ENCODE results near the gene PTPN11. TPM values are rescaled to one million over a fixed set of nuclear protein-coding genes. Genes with fewer than 3 reads are reported as not detected.

The PTPN11 gene
- total and polyA plus RNA-seq, 2 experiments from 2014 or later = 87.0 to 94.7 TPM

GRCh38 chr12:112539221-112539620, 120.5 kb downstream of the PTPN11 start:
- Mint-ChIP-seq H3K4me1 (peaks cover 14% of the 10 kb centered on the region), H3K27ac (no peak overlapping the region), H3K36me3 (ENCODE audit: low read depth) (no peaks in the 10 kb centered on the region), H3K27me3 (ENCODE audit: insufficient read depth, low read depth, poor library complexity) (peaks cover 12% of the 10 kb centered on the region), H3K4me3 (no peak overlapping the region), H3K9me3 (no peaks in the 10 kb centered on the region)
- Histone ChIP-seq H4K20me1 (replicated peaks; ENCODE audit: insufficient read depth) (no peaks in the 10 kb centered on the region), H3K4me1 (ENCODE audit: insufficient read depth) (peaks cover 7% of the 10 kb centered on the region; the same call in 1 of the 2 replicates), H3F3A (replicated peaks; ENCODE audit: low read depth) (no peaks in the 10 kb centered on the region), H3K9me2 (ENCODE audit: insufficient read depth) (0 out of 2 replicates have a peak, but pooled peaks cover 6% of the 10 kb centered on the region), H3K36me3 (ENCODE audit: insufficient read depth) (no peaks in the 10 kb centered on the region), H3K4me2 (no peak overlapping the region), H3K27ac (ENCODE audit: low read depth) (no peak overlapping the region), H3K79me2 (replicated peaks; ENCODE audit: insufficient read depth) (no peaks in the 10 kb centered on the region), H2AFZ (no peak overlapping the region), H3K4me3 (no peak overlapping the region), H3K27me3 (ENCODE audit: insufficient read depth) (no peaks in the 10 kb centered on the region)
- DNase-seq (ENCODE audit: low spot score) (no peak), ATAC-seq (no peak)
- no peak for TF ChIP-seq EZH2phosphoT487 (IDR thresholded peaks at IDR 0.05; ENCODE audit: unreplicated experiment)
- TF ChIP-seq CREB1 (CRISPR knock-in tag; IDR thresholded peaks at IDR 0.05; ENCODE audit: low read depth) = no peak
- TF ChIP-seq, protein P1, sequence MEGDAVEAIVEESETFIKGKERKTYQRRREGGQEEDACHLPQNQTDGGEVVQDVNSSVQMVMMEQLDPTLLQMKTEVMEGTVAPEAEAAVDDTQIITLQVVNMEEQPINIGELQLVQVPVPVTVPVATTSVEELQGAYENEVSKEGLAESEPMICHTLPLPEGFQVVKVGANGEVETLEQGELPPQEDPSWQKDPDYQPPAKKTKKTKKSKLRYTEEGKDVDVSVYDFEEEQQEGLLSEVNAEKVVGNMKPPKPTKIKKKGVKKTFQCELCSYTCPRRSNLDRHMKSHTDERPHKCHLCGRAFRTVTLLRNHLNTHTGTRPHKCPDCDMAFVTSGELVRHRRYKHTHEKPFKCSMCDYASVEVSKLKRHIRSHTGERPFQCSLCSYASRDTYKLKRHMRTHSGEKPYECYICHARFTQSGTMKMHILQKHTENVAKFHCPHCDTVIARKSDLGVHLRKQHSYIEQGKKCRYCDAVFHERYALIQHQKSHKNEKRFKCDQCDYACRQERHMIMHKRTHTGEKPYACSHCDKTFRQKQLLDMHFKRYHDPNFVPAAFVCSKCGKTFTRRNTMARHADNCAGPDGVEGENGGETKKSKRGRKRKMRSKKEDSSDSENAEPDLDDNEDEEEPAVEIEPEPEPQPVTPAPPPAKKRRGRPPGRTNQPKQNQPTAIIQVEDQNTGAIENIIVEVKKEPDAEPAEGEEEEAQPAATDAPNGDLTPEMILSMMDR (conservative IDR thresholded peaks at IDR 0.05; ENCODE audit: low read depth in 2 of 2) = peak in 1 of 2 experiments; percentile 26; a peak in 2 of 4 replicates

DNA sequence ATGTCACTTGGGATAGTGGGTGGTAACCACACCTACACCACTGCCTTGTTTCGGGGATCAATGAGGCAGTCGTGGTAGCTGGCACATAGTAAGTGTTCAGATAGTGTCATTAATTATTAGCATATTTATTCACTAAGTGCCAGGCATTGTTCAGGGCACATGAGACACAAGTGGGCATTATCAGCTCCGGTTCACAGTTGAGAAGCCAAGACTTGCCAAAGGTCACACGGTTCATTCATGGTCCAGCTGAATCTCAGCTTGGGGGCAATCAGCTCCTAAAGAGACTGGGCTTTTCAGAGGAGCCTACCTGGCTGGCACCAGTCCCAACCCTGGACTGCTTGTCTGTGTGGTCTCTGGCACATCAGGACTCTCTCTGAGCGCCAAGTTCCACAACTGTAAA, 121.3 kb downstream of the PTPN11 start:
- no peak overlapping the region for H3K4me3 Mint-ChIP-seq
- H3K79me2 ChIP-seq (replicated peaks; ENCODE audit: insufficient read depth) = no peaks in the 10 kb centered on the region
- no peaks in the 10 kb centered on the region for H3F3A ChIP-seq (replicated peaks; ENCODE audit: low read depth)
- no peaks in the 10 kb centered on the region for H3K36me3 ChIP-seq (ENCODE audit: insufficient read depth)
- H3K27ac ChIP-seq (ENCODE audit: low read depth) = no peak overlapping the region
- H3K4me1 ChIP-seq (ENCODE audit: insufficient read depth) = peaks cover 7% of the 10 kb centered on the region; the same call in 1 of the 2 replicates
- H3K4me3 ChIP-seq = no peak overlapping the region
- no peaks in the 10 kb centered on the region for H3K9me3 Mint-ChIP-seq
- no peak for DNase-seq (ENCODE audit: low spot score)
- no peak overlapping the region for H2AFZ ChIP-seq
- 0 out of 2 replicates have a peak, but pooled peaks cover 6% of the 10 kb centered on the region for H3K9me2 ChIP-seq (ENCODE audit: insufficient read depth)
- peaks cover 12% of the 10 kb centered on the region for H3K27me3 Mint-ChIP-seq (ENCODE audit: insufficient read depth, low read depth, poor library complexity)
- ATAC-seq = no peak
- no peak overlapping the region for H3K27ac Mint-ChIP-seq
- no peak overlapping the region for H3K4me2 ChIP-seq
- no peaks in the 10 kb centered on the region for H3K27me3 ChIP-seq (ENCODE audit: insufficient read depth)
- no peaks in the 10 kb centered on the region for H4K20me1 ChIP-seq (replicated peaks; ENCODE audit: insufficient read depth)
- peaks cover 14% of the 10 kb centered on the region for H3K4me1 Mint-ChIP-seq
- no peaks in the 10 kb centered on the region for H3K36me3 Mint-ChIP-seq (ENCODE audit: low read depth)
- TF ChIP-seq STAT1 (IDR thresholded peaks at IDR 0.05; ENCODE audit: unreplicated experiment) = no peak
- no peak for TF ChIP-seq EZH2 (IDR thresholded peaks at IDR 0.05; ENCODE audit: low read depth, unreplicated experiment)
- TF ChIP-seq POLR2AphosphoS5 (IDR thresholded peaks at IDR 0.05; ENCODE audit: low read depth) = no peak
- TF ChIP-seq, protein P2, sequence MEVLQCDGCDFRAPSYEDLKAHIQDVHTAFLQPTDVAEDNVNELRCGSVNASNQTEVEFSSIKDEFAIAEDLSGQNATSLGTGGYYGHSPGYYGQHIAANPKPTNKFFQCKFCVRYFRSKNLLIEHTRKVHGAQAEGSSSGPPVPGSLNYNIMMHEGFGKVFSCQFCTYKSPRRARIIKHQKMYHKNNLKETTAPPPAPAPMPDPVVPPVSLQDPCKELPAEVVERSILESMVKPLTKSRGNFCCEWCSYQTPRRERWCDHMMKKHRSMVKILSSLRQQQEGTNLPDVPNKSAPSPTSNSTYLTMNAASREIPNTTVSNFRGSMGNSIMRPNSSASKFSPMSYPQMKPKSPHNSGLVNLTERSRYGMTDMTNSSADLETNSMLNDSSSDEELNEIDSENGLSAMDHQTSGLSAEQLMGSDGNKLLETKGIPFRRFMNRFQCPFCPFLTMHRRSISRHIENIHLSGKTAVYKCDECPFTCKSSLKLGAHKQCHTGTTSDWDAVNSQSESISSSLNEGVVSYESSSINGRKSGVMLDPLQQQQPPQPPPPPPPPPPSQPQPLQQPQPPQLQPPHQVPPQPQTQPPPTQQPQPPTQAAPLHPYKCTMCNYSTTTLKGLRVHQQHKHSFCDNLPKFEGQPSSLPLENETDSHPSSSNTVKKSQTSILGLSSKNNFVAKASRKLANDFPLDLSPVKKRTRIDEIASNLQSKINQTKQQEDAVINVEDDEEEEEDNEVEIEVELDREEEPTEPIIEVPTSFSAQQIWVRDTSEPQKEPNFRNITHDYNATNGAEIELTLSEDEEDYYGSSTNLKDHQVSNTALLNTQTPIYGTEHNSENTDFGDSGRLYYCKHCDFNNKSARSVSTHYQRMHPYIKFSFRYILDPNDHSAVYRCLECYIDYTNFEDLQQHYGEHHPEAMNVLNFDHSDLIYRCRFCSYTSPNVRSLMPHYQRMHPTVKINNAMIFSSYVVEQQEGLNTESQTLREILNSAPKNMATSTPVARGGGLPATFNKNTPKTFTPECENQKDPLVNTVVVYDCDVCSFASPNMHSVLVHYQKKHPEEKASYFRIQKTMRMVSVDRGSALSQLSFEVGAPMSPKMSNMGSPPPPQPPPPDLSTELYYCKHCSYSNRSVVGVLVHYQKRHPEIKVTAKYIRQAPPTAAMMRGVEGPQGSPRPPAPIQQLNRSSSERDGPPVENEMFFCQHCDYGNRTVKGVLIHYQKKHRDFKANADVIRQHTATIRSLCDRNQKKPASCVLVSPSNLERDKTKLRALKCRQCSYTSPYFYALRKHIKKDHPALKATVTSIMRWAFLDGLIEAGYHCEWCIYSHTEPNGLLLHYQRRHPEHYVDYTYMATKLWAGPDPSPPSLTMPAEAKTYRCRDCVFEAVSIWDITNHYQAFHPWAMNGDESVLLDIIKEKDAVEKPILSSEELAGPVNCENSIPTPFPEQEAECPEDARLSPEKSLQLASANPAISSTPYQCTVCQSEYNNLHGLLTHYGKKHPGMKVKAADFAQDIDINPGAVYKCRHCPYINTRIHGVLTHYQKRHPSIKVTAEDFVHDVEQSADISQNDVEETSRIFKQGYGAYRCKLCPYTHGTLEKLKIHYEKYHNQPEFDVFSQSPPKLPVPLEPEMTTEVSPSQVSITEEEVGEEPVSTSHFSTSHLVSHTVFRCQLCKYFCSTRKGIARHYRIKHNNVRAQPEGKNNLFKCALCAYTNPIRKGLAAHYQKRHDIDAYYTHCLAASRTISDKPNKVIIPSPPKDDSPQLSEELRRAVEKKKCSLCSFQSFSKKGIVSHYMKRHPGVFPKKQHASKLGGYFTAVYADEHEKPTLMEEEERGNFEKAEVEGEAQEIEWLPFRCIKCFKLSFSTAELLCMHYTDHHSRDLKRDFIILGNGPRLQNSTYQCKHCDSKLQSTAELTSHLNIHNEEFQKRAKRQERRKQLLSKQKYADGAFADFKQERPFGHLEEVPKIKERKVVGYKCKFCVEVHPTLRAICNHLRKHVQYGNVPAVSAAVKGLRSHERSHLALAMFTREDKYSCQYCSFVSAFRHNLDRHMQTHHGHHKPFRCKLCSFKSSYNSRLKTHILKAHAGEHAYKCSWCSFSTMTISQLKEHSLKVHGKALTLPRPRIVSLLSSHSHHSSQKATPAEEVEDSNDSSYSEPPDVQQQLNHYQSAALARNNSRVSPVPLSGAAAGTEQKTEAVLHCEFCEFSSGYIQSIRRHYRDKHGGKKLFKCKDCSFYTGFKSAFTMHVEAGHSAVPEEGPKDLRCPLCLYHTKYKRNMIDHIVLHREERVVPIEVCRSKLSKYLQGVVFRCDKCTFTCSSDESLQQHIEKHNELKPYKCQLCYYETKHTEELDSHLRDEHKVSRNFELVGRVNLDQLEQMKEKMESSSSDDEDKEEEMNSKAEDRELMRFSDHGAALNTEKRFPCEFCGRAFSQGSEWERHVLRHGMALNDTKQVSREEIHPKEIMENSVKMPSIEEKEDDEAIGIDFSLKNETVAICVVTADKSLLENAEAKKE (CRISPR knock-in tag; IDR thresholded peaks at IDR 0.05) = no peak
- no peak for TF ChIP-seq ZNF331 (CRISPR knock-in tag; IDR thresholded peaks at IDR 0.05; ENCODE audit: low read depth)
- TF ChIP-seq, protein P3, sequence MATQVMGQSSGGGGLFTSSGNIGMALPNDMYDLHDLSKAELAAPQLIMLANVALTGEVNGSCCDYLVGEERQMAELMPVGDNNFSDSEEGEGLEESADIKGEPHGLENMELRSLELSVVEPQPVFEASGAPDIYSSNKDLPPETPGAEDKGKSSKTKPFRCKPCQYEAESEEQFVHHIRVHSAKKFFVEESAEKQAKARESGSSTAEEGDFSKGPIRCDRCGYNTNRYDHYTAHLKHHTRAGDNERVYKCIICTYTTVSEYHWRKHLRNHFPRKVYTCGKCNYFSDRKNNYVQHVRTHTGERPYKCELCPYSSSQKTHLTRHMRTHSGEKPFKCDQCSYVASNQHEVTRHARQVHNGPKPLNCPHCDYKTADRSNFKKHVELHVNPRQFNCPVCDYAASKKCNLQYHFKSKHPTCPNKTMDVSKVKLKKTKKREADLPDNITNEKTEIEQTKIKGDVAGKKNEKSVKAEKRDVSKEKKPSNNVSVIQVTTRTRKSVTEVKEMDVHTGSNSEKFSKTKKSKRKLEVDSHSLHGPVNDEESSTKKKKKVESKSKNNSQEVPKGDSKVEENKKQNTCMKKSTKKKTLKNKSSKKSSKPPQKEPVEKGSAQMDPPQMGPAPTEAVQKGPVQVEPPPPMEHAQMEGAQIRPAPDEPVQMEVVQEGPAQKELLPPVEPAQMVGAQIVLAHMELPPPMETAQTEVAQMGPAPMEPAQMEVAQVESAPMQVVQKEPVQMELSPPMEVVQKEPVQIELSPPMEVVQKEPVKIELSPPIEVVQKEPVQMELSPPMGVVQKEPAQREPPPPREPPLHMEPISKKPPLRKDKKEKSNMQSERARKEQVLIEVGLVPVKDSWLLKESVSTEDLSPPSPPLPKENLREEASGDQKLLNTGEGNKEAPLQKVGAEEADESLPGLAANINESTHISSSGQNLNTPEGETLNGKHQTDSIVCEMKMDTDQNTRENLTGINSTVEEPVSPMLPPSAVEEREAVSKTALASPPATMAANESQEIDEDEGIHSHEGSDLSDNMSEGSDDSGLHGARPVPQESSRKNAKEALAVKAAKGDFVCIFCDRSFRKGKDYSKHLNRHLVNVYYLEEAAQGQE (IDR thresholded peaks at IDR 0.05; ENCODE audit: unreplicated experiment) = no peak
- TF ChIP-seq NANOG (IDR thresholded peaks at IDR 0.05; ENCODE audit: borderline replicate concordance) = no peak
- no peak for TF ChIP-seq CREB1 (CRISPR knock-in tag; IDR thresholded peaks at IDR 0.05; ENCODE audit: low read depth)
- TF ChIP-seq EZH2phosphoT487 (IDR thresholded peaks at IDR 0.05; ENCODE audit: unreplicated experiment) = no peak
